KOPT-K1 (cell line): ENCODE data around the gene EXOC3.

Experiments used
- H3K27ac ChIP-seq: fragments of 200-600 bp; sonication (generic); 2 replicates; pipeline ENCODE4 v1.5.1; 2016; ENCODE audit warnings: antibody characterized with exemption, mild to moderate bottlenecking, low read depth, low read length; ENCODE audit not compliant: poor library complexity, severe bottlenecking
- H3K36me3 ChIP-seq: fragments of 200-600 bp; sonication (generic); 2 replicates; pipeline ENCODE4 v1.5.1; 2017; ENCODE audit warnings: antibody characterized with exemption, mild to moderate bottlenecking, low read length, moderate library complexity; ENCODE audit not compliant: insufficient read depth
- H3K9me3 ChIP-seq: fragments of 200-600 bp; sonication (generic); 2 replicates; pipeline ENCODE4 v1.5.1; 2017; ENCODE audit warnings: antibody characterized with exemption, low read length, mild to moderate bottlenecking; ENCODE audit not compliant: insufficient read depth, poor library complexity, severe bottlenecking

EXOC3 gene

GRCh38 chr5:474840-475661 is 32.1 kb downstream of the EXOC3 start:
- H3K36me3 ChIP-seq = peaks cover 13% of the 10 kb centered on the region
- no peaks in the 10 kb centered on the region for H3K9me3 ChIP-seq
- no peak overlapping the region for H3K27ac ChIP-seq

GRCh38 chr5:475704-476101 is 32.7 kb downstream of the EXOC3 start:
- Histone ChIP-seq H3K36me3 (peaks cover 8% of the 10 kb centered on the region), H3K9me3 (no peaks in the 10 kb centered on the region), H3K27ac (no peak overlapping the region)

- Histone ChIP-seq H3K36me3 (peaks cover 3% of the 10 kb centered on the region; the same call in 1 of the 2 replicates), H3K9me3 (no peaks in the 10 kb centered on the region), H3K27ac (no peak overlapping the region)
Observed at GRCh38 chr5:476102-476813, 33.3 kb downstream of the EXOC3 start.

GRCh38 chr5:476814-477175 is 33.8 kb downstream of the EXOC3 start:
- H3K36me3 ChIP-seq = no peaks in the 10 kb centered on the region
- no peaks in the 10 kb centered on the region for H3K9me3 ChIP-seq
- no peak overlapping the region for H3K27ac ChIP-seq

GRCh38 chr5:477247-477646 is 34.3 kb downstream of the EXOC3 start:
- Histone ChIP-seq H3K9me3 (no peaks in the 10 kb centered on the region), H3K36me3 (no peaks in the 10 kb centered on the region), H3K27ac (no peak overlapping the region)

DNA sequence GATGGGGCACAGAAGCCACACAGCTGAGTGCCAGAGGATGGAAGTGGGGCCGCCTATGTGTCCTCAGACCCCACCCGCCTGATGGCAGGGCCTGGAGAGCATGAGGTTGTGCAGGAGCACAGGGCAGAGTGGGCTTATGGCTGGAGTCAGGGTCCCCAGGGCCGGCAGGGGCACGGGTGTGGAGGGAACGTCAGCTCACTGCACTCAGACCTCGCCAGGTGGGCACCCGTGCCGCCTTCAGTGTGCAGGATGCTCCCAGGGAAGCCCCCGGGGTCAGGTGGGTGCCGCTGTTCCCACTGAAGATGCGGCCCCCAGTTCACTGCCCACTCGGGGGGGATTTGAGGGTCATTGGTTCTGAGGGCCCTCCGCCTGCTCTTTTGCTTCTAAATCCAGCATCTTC is 34.9 kb downstream of the EXOC3 start:
- Histone ChIP-seq H3K27ac (no peak overlapping the region), H3K36me3 (no peaks in the 10 kb centered on the region), H3K9me3 (no peaks in the 10 kb centered on the region)

- H3K36me3 ChIP-seq = no peaks in the 10 kb centered on the region
- H3K27ac ChIP-seq = no peak overlapping the region
- H3K9me3 ChIP-seq = no peaks in the 10 kb centered on the region
Observed at GRCh38 chr5:478369-478981, 35.5 kb downstream of the EXOC3 start.

- H3K27ac ChIP-seq = no peak overlapping the region
- no peaks in the 10 kb centered on the region for H3K9me3 ChIP-seq
- no peaks in the 10 kb centered on the region for H3K36me3 ChIP-seq
Observed at GRCh38 chr5:478982-479535, 36.1 kb downstream of the EXOC3 start.

GRCh38 chr5:479566-480319 is 36.8 kb downstream of the EXOC3 start:
- Histone ChIP-seq H3K27ac (no peak overlapping the region), H3K9me3 (no peaks in the 10 kb centered on the region), H3K36me3 (no peaks in the 10 kb centered on the region)

DNA sequence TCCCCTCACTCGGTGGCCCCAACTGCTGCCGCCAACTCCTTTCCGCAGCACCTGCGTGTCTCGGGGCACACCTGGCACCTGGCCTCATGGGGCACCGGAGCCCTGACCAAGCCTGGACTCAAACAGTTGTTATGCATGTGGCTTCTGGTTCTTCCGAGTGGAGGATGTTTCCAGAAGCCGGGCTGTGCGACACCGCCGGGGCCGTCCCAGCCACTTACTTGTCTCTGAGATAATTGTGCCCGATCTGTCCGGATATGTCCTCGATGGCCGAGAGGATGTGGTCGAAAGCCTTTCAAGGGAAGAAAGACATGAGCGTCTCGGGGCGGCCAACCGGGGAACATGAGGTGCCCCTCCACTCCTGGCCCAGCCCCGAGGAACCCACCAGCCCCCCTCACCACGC is 38.4 kb downstream of the EXOC3 start:
- Histone ChIP-seq H3K9me3 (no peaks in the 10 kb centered on the region), H3K36me3 (no peaks in the 10 kb centered on the region), H3K27ac (no peak overlapping the region)

DNA sequence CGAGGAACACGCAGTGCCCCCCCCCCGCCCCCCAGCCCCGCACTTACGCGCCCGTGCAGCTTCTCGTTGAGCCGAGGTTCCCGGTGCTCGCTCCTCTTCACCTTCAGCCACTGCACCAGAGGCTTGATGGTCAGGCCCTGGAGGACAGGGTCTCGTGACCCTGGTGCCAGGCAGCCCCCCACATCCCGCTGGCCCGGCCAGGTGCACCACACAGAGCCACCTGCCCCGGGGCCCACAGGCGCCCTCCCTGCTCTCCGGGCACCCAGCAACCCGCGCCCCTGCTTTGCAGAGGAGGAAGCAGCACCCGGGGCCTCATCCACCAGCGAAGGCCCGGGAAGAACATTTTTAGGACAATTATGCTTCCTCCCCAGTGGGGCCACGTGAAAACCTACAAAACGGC is 39.0 kb downstream of the EXOC3 start:
- Histone ChIP-seq H3K9me3 (no peaks in the 10 kb centered on the region), H3K27ac (no peak overlapping the region)

GRCh38 chr5:482506-482905 is 39.5 kb downstream of the EXOC3 start:
- no peak overlapping the region for H3K27ac ChIP-seq
- no peaks in the 10 kb centered on the region for H3K9me3 ChIP-seq

More for the DNA sequence above, 39.0 kb downstream of the EXOC3 start:
- H3K36me3 ChIP-seq = no peaks in the 10 kb centered on the region

GRCh38 chr5:483011-483410 is 40.0 kb downstream of the EXOC3 start:
- H3K27ac ChIP-seq = no peak overlapping the region
- H3K36me3 ChIP-seq = no peaks in the 10 kb centered on the region
- H3K9me3 ChIP-seq = no peaks in the 10 kb centered on the region

More at GRCh38 chr5:482506-482905, 39.5 kb downstream of the EXOC3 start:
- no peaks in the 10 kb centered on the region for H3K36me3 ChIP-seq

DNA sequence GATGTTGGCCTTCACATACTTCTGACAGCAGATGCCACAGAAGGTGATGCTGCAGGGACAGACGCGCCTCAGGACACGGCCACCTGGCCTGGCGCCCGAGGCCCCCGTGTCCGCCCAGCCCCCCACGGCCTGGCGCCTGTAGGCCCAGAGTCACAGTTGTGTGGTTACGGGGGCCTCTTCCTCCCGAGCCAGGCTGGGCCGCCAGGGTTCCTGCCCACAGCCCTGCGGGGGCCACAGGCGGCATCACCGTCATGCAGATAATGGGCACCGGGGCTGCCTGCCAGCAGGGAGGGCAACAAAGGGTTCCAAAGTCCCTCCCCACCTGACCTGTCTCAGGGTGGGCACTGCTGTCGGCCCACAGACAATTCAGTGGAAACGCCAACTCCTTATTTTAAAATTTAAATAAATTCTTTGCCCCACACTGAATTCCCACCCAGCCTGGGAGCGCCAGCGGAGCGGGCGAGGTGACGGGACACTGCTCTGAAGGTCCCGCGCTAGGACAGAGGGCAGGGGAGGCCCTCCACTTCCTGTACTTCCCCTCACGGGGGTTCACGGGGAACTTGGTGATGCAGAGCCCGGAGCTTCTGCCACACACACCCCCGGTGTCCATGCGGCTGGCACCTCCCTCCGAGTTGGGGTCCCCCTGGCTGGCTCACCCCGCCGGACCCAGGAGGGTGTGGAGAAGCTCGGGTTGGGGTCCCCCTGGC is 40.6 kb downstream of the EXOC3 start:
- no peaks in the 10 kb centered on the region for H3K9me3 ChIP-seq
- no peaks in the 10 kb centered on the region for H3K36me3 ChIP-seq
- H3K27ac ChIP-seq = no peak overlapping the region
